COLO829 (cell line): ENCODE measurements around the gene DLG2.
"Not testable (repeated sequence)": the region's sequence is repeated elsewhere in the genome, so short reads cannot be mapped to it uniquely, and the experiment has no call there.

Source experiments
- DNase-seq: peaks from one replicate; pipeline ENCODE4 v3.0.0; 2012; ENCODE audit warnings: low spot score

The DLG2 gene

DNA sequence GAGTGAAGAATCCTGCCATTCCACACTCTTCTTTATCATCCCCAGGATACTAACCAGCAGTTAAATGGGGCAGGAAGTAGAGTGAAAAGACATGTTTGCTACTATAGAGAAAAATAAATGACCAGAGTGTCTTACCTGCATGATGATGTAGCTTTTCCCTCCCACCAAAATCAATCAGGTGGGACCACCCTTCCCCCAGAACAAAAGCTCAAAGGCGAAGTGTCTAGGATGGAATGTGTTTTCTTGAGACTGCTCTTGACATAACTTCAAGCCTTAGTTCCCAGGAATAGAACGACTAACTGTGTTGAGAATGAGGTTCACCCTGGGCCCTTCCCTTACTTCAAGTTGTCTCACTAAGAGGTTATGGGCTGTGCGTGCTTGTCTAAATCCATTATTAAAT, 2001.8 kb downstream of the DLG2 start:
- DNase-seq: no peak

DNA sequence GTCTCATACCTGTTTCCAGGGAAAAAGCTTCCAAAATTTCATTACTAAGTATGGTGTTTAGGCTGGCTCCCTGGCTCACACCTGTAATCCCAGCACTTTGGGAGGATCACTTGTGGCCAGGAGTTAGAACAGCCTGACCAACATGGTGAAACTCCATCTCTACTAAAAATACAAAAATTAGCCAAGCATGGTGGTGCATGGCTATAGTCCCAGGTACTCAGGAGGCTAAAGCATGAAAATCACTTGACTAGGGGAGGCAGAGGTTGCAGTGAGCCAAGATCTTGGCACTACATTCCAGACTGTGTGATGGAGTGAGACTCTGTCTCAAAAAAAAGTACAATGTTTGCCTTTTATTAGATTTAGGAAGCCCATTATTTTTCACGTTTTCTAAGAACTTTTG, 2009.5 kb downstream of the DLG2 start:
- DNase-seq: no peak

DNA sequence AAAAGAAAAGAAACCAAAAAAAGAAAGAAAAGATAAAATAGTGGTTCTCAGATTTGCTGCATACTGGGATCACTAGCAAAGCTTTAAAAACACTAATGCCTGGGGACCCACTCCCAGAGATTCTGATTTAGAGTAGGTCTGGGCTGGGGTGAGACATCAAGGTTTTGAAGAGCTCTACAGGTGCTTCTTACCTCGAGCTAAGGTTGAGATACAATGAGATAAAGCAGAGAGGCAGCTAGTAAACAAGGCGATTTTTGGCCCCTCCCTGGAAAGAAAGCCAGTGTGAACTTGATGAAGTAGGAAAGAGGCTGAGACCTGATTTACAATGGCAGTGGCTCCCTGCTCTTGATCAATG, 2013.4 kb downstream of the DLG2 start:
- DNase-seq: no peak

- no peak for DNase-seq
Observed at GRCh38 chr11:83612891-83613766, 2014.0 kb downstream of the DLG2 start.

GRCh38 chr11:83611600-83611999, 2015.5 kb downstream of the DLG2 start:
- no peak for DNase-seq

DNA sequence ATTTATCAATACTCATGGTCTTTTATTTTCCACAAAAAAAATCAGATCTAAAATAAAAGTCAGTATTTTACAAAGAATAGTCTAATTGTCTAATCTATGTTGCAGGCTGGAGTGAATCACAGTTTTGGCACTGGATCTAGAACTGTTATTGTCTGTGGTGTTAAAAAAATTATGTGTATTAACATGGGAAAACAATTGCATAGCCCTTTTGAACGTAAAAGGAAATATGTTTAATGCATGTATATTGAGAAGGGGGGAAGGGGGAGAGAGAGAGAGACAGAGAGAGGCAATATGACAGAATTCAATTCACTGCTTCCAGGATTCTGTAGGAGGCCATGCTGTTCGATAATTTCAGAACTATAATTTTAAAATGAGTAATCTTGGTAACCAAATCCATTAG, 2016.1 kb downstream of the DLG2 start:
- DNase-seq: peak; percentile 19

GRCh38 chr11:83609191-83609590, 2018.0 kb downstream of the DLG2 start:
- no peak for DNase-seq

DNA sequence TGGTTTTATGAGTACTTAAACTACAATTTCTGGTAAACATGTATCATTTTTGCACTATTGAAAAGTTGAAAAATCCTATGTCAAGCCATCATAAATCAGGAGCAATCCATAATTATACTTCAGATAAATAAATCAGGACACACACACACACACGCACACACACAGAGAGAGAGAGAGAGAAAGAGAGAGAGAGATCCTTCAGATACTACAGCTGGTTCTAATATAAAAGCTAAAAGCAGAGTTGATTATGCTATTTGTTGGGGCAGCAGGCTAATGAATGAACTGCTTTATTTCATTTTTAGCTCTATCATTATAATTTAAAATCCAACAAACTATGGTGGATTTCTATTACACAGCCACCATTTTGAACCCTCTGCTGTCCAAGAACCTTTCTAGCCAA, 2018.6 kb downstream of the DLG2 start:
- DNase-seq: no peak

DNA sequence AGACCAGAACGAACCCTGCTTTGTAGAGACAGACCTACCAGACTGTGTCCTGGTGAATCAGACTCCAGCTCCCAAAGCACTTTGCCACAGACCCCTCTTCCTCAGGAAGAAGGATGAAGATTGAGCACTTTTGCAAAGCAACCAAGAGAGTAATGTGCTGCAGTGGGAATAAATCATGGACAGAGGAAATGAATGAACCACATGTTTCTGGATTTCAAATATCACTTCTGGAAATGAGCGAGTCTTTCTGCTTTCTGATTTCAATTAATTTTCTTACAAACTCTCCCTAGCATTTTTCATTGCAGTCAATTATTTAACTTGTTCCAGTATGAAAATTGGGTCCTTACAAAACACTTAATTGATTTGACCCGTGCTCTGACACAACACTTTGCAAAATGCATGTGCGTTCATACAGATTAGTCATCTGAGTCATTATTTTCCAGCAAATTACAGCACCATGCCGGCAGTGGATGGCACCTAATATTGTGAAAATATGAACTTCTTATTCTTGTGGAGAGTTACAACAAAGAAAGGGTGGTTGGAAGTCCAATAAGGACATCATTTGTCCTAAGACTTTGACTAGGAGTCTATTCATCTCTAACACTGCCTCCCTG, 2025.1 kb downstream of the DLG2 start:
- DNase-seq: no peak

- no peak for DNase-seq
Observed at GRCh38 chr11:83601201-83601913, 2025.8 kb downstream of the DLG2 start.

DNA sequence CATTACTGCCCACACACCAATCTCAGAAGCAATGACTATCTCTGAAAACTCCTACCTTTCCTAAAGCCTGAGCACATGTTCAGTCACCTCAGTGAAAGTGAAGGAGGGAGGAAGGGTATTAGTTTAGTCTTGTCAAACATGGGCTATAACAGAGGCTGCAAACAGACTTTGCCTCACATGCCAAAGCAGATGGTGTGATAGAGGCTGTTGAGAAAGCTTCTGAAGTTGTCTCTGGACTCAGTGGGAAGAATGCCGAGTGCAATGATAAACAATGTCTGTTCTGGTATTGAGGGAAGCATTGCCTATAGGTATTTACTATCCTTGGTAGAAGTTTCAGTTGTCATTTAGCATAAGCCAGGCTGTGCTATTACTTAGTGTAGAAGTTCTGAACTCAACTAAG, 2026.5 kb downstream of the DLG2 start:
- no peak for DNase-seq

DNA sequence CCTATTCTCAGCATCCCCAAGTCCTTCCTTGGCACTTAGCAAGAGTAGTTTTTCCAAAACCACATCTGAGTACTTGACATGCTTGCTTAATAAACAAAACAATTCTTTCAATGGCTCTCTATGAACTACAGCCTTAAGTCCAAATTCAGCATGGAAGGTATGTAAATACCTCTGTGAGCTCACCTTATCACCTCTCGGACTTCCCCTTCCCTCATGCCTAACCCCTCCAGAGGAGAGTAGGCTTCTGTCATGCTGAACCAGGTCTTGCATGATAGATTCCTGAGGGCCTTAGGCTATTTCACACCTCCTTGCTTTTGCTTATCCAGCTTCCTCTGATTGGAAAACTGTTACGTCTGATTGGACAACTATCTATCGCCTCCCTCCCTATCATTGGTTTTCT, 2028.1 kb downstream of the DLG2 start:
- no peak for DNase-seq

DNA sequence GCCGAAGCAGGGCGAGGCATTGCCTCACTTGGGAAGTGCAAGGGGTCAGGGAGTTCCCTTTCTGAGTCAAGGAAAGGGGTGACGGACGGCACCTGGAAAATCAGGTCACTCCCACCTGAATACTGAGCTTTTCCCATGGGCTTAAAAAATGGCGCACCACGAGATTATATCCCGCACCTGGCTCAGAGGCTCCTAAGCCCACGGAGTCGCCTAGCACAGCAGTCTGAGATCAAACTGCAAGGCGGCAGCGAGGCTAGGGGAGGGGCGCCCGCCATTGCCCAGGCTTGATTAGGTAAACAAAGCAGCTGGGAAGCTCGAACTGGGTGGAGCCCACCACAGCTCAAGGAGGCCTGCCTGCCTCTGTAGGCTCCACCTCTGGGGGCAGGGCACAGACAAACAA, 2039.3 kb downstream of the DLG2 start:
- DNase-seq: not testable (repeated sequence)

DNA sequence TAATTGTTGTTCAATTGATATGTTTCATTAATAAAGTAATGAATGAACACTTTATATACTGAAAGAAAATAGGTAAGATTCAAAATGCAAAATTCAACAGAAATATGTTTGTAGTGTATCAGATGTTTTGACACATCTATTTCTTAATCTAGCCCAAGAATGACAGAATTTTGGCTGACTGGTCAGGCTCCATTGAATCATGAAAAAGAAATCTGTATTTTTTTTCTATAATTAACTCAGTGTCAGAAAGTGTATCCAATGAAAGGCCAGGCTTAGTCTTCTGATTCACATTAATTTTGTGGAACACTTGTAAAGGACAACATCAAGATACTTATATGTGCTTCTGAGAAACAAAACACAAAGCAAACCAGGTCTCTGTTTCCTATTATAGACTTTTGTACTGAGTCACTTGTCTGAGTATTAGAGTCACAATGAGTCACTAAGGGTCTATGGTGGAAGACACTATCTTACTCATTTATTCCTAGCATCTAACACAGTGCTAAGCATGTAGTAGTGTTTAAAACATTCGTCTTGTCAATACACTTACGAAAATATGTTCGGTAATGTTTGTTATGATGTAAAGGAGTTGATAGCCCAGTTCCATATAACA, 2043.3 kb downstream of the DLG2 start:
- no peak for DNase-seq

DNA sequence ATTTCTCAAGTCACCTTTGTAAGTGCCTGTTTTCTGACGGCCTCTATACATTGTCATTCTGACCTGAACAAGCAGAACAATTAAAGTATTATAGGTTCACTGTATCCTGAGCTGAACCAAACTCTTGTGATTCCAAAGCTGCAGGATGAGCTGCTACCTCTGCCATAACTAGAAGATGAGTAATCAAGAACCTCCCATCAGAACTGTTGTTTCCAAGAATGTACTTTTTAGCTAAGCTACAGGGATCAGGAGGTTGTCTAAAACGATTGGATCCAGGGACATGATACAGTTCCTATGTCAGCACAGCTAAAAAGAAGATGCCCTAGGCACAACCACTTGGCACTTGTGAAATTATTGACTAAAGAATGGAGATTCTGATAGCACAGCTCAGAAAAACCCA, 2052.6 kb downstream of the DLG2 start:
- no peak for DNase-seq

DNA sequence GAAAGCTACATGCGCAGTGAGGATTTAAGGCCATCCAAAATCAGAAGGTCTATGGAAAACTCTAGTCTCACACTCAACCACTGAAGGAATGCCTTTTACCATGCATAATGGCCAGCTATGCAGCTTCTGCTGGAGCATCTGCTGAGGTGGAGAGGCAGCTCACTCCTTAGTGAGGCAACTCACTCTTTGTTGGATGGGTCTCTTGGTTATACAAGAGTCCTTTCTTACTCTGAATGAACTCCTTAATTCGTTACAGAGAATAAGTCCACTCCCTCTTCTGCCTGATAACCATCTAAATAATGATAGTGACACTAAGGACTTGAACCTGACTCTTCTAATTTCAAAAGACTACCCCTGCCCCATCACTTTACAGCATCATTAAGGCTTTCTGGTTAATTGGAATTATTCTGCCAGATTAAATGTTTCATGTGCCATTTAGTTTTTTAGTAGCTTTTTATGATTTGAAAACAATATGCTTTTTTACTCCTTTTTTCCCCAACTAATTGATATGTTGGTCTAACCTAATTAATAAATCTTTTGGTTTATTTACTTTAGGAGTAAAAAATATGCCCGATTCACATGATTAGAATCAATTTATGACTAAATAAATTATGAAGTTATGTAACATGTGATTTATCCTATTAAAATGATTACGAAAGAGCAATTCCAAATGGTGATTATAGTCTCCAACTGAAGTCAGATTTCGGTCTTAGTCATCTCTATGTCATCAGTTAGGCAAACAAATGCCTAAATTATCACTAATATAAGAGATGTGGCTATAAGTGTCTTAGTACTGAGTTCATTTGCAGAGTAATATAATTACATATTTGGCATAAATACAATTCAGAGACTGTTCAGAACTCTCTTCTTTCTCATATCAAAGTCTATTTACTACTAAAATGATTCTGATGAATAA, 2054.3 kb downstream of the DLG2 start:
- DNase-seq: no peak

GRCh38 chr11:83571302-83571701, 2055.8 kb downstream of the DLG2 start:
- DNase-seq: no peak

DNA sequence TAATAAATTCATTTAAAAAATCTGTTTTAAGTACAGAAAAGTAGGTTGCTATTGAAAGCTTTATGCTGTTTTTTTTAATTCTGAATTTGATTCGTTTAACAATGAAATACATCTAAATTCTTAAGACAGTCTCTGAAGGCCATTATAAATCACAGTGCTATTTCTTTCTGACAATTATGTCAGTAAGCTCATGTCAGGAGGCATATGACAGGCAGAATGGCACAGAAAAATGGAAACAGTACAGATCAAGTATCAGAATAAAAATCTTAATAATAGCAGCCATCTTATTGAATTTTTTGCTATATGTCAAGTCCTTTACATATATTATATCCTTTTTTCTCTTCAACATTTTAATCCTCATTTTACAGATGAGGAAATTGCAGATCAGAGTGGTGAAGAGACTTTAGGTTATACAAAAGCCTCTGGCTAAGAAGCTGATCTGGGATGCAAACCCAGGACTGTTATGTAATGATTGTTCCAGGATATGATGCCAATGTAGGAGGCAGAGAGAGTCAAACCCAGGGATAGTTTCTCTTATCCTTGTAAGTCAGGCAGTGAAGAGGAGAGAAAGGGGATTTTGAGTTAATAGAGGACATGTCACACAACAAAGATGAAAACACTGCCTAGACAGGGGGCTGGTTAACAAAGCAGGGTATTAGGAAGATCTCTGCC, 2057.9 kb downstream of the DLG2 start:
- no peak for DNase-seq

GRCh38 chr11:83568516-83568915, 2058.6 kb downstream of the DLG2 start:
- DNase-seq: no peak

- peak; percentile 22 for DNase-seq
Observed at GRCh38 chr11:83566950-83567349, 2060.2 kb downstream of the DLG2 start.

- no peak for DNase-seq
Observed at GRCh38 chr11:83564870-83565269, 2062.3 kb downstream of the DLG2 start.
